IPS DF 6.9 (cell line): Measurements from ENCODE around the gene CDO1.
"Not testable (repeated sequence)": the region's sequence is repeated elsewhere in the genome, so short reads cannot be mapped to it uniquely, and the experiment has no call there.

Experiments used
- DNase-seq: peaks from one replicate; pipeline ENCODE4 v3.0.0-alpha.2; 2013; ENCODE audit warnings: low read depth, low spot score
- H3K27ac ChIP-seq: one replicate; pipeline ENCODE4 v1.5.1; 2013; ENCODE audit warnings: low read length, control low read depth
- H3K27me3 ChIP-seq: 2 replicates; pipeline ENCODE4 v1.6.1; 2013; ENCODE audit warnings: mild to moderate bottlenecking, low read length; ENCODE audit not compliant: control insufficient read depth, insufficient read depth
- H3K36me3 ChIP-seq: 2 replicates; pipeline ENCODE4 v1.6.1; 2013; ENCODE audit warnings: low read length; ENCODE audit not compliant: control insufficient read depth, insufficient read depth
- H3K4me1 ChIP-seq: 2 replicates; pipeline ENCODE4 v1.6.1; 2013; ENCODE audit warnings: low read length; ENCODE audit not compliant: control insufficient read depth, insufficient read depth
- H3K4me3 ChIP-seq: 2 replicates; pipeline ENCODE4 v1.5.1; 2013; ENCODE audit warnings: mild to moderate bottlenecking, low read length
- H3K9me3 ChIP-seq: 2 replicates; pipeline ENCODE4 v1.6.1; 2013; ENCODE audit warnings: low read length, inconsistent platforms; ENCODE audit not compliant: control insufficient read depth, insufficient read depth
- WGBS: extraction: QIAGEN DNeasy Blood & Tissue Kit; methylation state at CpG from one replicate; pipeline ENCODE4 v1.1.7; 2013; ENCODE audit warnings: mixed read lengths, missing lambda C conversion rate; ENCODE audit not compliant: insufficient read length, insufficient coverage; 5-methylcytosine and 5-hydroxymethylcytosine counted together

The CDO1 gene

GRCh38 chr5:115810761-115811160, 5.7 kb downstream of the CDO1 start:
- no peaks in the 10 kb centered on the region for H3K4me1 ChIP-seq
- H3K9me3 ChIP-seq = no peaks in the 10 kb centered on the region
- H3K4me3 ChIP-seq = no peak overlapping the region
- H3K27ac ChIP-seq = no peak overlapping the region
- H3K27me3 ChIP-seq = peaks cover 10% of the 10 kb centered on the region
- H3K36me3 ChIP-seq = peaks cover 2% of the 10 kb centered on the region; the same call in 1 of the 2 replicates
- DNase-seq = no peak

- H3K4me3 ChIP-seq = no peak overlapping the region
- H3K9me3 ChIP-seq = no peaks in the 10 kb centered on the region
- WGBS = no CpG with 5 or more reads among the region's 2 CpGs
- H3K4me1 ChIP-seq = no peaks in the 10 kb centered on the region
- H3K27me3 ChIP-seq = peaks cover 3% of the 10 kb centered on the region
- 0 out of 2 replicates have a peak, but pooled peaks cover 2% of the 10 kb centered on the region for H3K36me3 ChIP-seq
- no peak for DNase-seq
- H3K27ac ChIP-seq = no peak overlapping the region
These were observed 6.5 kb downstream of the CDO1 start for GRCh38 chr5:115809946-115810345.

- not testable (repeated sequence) for H3K4me1 ChIP-seq, H3K27me3 ChIP-seq, H3K36me3 ChIP-seq, H3K4me3 ChIP-seq, H3K27ac ChIP-seq, DNase-seq, H3K9me3 ChIP-seq
- whole genome bisulfite sequencing = no CpG with 5 or more reads among the region's 2 CpGs
These were observed 8.4 kb downstream of the CDO1 start for GRCh38 chr5:115808066-115808465.

GRCh38 chr5:115807654-115808052, 8.8 kb downstream of the CDO1 start:
- Histone ChIP-seq H3K27ac (no peak overlapping the region), H3K4me1 (no peaks in the 10 kb centered on the region), H3K4me3 (no peak overlapping the region), H3K27me3 (no peaks in the 10 kb centered on the region; the same call in 1 of the 2 replicates), H3K36me3 (0 out of 2 replicates have a peak, but pooled peaks cover 2% of the 10 kb centered on the region), H3K9me3 (no peaks in the 10 kb centered on the region)
- no CpG with 5 or more reads among the region's 2 CpGs for WGBS
- no peak for DNase-seq

GRCh38 chr5:115806986-115807653, 9.3 kb downstream of the CDO1 start:
- Histone ChIP-seq H3K27me3 (no peaks in the 10 kb centered on the region; the same call in 1 of the 2 replicates), H3K4me1 (no peaks in the 10 kb centered on the region), H3K4me3 (no peak overlapping the region), H3K27ac (no peak overlapping the region), H3K9me3 (no peaks in the 10 kb centered on the region), H3K36me3 (0 out of 2 replicates have a peak, but pooled peaks cover 2% of the 10 kb centered on the region)
- WGBS = no CpG with 5 or more reads among the region's 2 CpGs
- DNase-seq = no peak

- no peaks in the 10 kb centered on the region for H3K36me3 ChIP-seq
- H3K4me3 ChIP-seq = no peak overlapping the region
- no peak overlapping the region for H3K27ac ChIP-seq
- DNase-seq = no peak
- H3K9me3 ChIP-seq = no peaks in the 10 kb centered on the region
- H3K27me3 ChIP-seq = no peaks in the 10 kb centered on the region
- WGBS = no CpG with 5 or more reads among the region's 1 CpG
- no peaks in the 10 kb centered on the region for H3K4me1 ChIP-seq
These were observed 14.5 kb downstream of the CDO1 start for GRCh38 chr5:115801984-115802383.

GRCh38 chr5:115801152-115801551, 15.3 kb downstream of the CDO1 start:
- H3K27me3 ChIP-seq = no peaks in the 10 kb centered on the region
- no peak overlapping the region for H3K4me3 ChIP-seq
- H3K27ac ChIP-seq = no peak overlapping the region
- no CpG with 5 or more reads among the region's 2 CpGs for WGBS
- no peaks in the 10 kb centered on the region for H3K9me3 ChIP-seq
- H3K4me1 ChIP-seq = no peaks in the 10 kb centered on the region
- H3K36me3 ChIP-seq = no peaks in the 10 kb centered on the region
- DNase-seq = no peak

- H3K27ac ChIP-seq = no peak overlapping the region
These were observed 16.4 kb downstream of the CDO1 start for GRCh38 chr5:115800108-115800507.

GRCh38 chr5:115798252-115798651, 18.2 kb downstream of the CDO1 start:
- Histone ChIP-seq H3K4me3 (no peak overlapping the region), H3K27ac (no peak overlapping the region), H3K4me1 (no peaks in the 10 kb centered on the region), H3K27me3 (no peaks in the 10 kb centered on the region), H3K9me3 (no peaks in the 10 kb centered on the region), H3K36me3 (no peaks in the 10 kb centered on the region)
- no CpG with 5 or more reads among the region's 2 CpGs for WGBS
- DNase-seq = no peak

More at GRCh38 chr5:115800108-115800507, 16.4 kb downstream of the CDO1 start:
- Histone ChIP-seq H3K36me3 (no peaks in the 10 kb centered on the region), H3K9me3 (no peaks in the 10 kb centered on the region), H3K4me3 (no peak overlapping the region), H3K4me1 (no peaks in the 10 kb centered on the region), H3K27me3 (no peaks in the 10 kb centered on the region)
- WGBS = no CpG with 5 or more reads among the region's 2 CpGs
- no peak for DNase-seq

GRCh38 chr5:115796656-115797055, 19.8 kb downstream of the CDO1 start:
- no peaks in the 10 kb centered on the region for H3K27me3 ChIP-seq
- DNase-seq = no peak
- no peaks in the 10 kb centered on the region for H3K9me3 ChIP-seq
- H3K4me3 ChIP-seq = no peak overlapping the region
- no peak overlapping the region for H3K27ac ChIP-seq
- no peaks in the 10 kb centered on the region for H3K36me3 ChIP-seq
- WGBS = no CpG with 5 or more reads among the region's 3 CpGs
- no peaks in the 10 kb centered on the region for H3K4me1 ChIP-seq

- no peak for DNase-seq
- no CpG with 5 or more reads among the region's 1 CpG for WGBS
- no peaks in the 10 kb centered on the region for H3K4me1 ChIP-seq
- no peaks in the 10 kb centered on the region for H3K9me3 ChIP-seq
- H3K36me3 ChIP-seq = no peaks in the 10 kb centered on the region
- no peak overlapping the region for H3K4me3 ChIP-seq
- H3K27ac ChIP-seq = no peak overlapping the region
- no peaks in the 10 kb centered on the region for H3K27me3 ChIP-seq
These were observed 20.8 kb downstream of the CDO1 start for GRCh38 chr5:115795700-115796099.
